IPS-NIHi7 (cell line): Measurements from ENCODE around the gene EDA.
"Not testable (repeated sequence)": the region's sequence is repeated elsewhere in the genome, so short reads cannot be mapped to it uniquely, and the experiment has no call there.

Source experiments
- DNase-seq: peaks from one replicate; pipeline ENCODE4 v3.0.0; 2012; ENCODE audit warnings: mixed read lengths; ENCODE audit errors: extremely low spot score

EDA gene

DNA sequence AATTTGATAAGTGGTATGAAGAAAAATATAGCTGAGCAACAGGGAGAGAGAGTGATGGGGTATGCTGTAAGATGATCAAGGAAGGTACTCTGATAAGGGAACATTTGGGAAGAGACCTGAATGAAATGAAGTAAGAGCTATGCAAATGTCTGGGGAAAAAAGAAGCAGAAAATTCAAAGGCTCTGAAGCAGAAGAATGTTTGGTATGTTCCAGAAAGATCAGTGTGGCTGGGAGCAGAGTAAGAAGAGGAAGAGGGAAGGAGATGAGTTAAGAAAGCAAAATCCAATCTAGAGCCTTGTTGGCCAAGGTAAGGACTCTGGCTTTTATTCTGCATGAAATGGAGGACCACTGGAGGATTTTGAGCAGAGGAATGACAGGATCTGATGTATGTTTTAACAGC is 343.8 kb downstream of the EDA start:
- no peak for DNase-seq

DNA sequence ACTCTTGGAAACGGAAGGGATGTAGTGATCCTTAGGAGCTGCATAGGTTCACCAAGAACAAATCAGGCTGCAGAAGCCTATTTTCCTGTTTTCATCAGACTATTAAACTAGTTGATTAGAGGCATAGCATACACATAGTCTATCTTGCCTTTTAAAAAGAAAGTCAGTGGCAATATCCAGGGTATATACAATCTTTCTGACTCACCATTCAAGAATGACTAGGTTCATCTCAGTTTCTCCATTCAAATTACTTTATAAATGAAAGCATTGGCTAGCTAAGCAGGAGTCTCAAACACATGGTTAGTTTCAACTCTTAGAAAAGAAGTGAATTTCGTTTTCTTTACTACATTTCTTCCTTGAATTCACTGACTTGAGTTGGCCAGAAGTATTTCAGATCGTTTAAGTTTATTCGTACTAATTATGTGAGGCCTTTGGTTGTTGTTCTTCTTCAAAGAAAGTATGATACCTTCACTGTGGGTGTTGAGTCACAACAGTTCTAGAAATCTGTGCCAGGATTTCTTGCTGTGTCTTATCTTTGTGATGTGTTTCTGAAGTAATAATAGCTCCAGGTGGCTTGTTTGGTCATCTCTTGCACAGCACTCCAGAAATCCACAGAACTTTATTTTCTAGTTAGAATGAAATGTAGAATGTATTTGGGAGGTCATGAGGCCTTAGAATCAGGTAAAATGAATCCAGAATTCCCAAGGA is 345.6 kb downstream of the EDA start:
- no peak for DNase-seq

DNA sequence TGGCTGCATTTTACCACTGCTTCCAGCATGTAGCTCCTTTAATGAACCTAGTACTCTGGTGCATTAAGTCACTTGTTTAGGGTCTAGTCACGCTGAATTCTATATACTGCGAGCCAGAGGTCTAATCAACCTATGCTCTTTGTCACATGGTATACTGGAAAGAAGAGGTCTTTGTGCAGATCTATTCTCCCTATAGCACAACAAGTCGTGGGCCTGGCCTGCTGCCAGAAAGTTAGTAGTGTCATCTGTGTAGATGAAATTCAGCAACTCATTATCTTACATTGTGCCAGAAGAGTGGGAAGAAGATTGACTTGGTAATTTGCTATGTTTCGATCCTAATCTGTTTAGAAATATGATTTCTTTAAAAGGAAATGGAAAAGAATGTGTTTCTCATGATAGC is 353.0 kb downstream of the EDA start:
- no peak for DNase-seq

DNA sequence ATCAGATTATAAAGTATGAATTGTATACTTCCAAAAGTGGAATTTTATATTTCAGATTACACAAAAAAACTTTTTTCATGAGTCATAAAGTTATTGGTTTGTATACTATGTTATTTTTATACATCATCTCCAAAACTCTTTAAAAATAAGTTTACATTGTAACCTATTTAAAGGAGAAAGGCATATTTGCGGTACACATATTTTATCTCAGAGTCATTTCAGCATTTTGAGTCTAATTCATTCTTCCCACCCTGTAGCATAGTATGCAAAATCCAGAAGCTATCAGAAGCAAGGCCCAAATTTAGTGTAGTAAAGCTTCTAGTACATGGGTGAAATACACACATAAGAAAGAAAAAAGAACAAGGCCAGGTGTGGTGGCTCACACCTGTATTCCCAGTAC is 353.5 kb downstream of the EDA start:
- DNase-seq = no peak

DNA sequence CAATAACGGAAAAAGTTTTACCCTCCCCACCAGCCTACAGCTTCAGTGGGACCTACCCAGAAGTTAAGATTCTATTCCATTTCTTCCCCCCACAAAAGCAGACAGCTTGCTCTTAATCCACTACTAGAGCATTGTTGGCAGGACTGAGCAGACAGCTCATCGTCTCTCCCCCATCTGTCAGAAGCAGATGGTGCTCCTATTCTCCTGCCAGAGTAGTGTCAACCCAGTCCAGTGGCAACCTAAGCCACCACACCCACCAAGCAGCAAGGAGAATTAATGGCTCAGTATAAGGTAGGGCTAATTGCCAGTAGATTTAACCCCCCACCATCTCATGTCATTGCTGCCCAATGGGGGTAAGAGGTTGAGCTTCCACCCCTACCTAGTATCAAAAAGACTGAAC is 371.8 kb downstream of the EDA start:
- no peak for DNase-seq

DNA sequence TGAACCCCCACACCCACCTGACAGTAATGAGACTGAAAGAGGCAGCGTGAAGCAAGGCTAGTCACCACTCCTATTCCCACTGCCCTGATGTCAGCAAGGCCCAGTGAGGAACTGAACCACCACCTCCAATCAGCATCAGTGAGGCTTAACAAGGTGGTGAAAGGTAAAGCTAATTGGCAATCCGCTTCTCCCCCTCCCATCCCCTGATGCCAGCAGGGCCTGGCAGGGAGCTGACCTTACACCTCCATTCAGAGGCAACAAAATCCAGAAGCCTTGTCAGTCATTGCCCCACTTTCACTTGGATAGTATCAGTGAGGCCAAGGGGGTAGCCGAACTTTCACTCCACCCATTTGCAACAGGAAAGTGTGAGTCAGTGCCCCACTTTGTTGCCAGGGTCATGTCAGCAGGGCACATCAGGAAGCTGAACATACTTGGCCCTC is 373.1 kb downstream of the EDA start:
- no peak for DNase-seq

DNA sequence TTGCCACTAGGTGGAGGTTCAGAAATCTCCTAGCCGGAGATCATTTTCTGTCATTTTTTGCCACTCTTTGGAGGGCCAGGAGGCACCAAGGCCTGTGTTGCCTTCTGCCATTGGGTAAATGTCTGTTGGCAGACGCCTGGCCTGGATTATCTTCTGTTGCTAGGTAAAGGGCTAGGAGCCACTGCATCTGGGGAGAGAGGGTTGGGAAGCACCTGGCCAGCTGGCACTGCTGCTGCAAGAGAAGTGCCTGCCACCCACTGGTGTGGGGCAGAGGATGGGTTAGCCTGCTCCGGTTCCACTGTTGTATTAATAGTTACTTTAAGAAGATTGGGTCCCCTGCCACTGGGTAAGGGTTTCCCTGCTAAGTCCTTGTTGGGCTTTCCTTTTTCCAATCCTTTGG is 375.8 kb downstream of the EDA start:
- no peak for DNase-seq

DNA sequence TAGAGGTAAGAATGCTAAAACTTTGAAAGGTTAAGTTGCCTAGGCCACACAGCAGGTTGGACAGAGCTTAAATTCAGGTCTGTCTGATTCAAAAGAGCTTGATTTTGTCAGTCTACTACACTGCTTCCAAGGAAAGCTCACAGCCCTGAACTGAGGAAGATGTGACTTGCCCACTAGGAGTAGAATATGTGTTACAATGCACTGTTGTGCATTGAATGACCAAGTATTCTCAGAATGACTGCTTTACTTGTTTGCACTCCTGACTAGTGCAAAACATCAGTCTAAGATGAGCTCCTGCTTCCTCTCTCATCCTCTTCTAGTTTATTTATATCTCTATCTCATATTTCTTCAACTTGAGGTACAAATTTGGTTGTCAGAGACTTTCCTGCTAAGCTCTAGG is 377.6 kb downstream of the EDA start:
- DNase-seq = no peak

DNA sequence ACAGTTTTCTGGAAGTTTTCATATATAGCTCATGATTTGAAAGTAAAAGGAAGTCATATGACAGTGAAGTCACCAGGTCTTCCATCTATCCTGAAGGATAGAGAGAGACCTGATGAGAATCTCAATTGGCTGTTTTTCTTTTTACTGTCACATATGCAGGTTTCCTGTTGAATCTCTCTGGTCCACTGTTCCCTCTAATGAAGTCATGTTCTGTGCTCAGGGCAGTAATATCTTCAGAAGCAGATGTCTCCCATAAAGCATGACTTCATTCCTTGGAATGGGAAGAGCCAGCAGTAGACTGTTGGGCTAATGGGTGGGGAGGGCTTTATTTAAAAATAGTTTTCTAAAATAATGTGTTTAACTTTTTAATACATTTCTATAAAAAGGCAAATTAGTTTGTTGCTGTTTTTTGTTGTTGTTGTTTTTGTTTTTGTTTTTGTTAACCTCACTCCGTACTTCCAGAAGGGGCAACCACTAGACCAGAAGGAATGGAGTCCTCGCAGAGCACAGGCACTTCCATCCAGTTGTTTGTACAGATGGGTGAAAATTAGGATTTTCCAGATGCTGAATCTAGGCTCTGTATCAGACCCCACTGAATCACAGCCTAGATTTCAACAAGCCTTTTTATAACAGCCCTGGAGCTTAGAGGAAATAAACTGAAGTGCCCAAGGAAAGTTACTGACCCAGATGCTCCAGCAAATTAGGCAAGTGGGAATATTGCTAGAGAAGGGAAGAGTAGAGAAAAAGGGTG is 379.6 kb downstream of the EDA start:
- DNase-seq = no peak

DNA sequence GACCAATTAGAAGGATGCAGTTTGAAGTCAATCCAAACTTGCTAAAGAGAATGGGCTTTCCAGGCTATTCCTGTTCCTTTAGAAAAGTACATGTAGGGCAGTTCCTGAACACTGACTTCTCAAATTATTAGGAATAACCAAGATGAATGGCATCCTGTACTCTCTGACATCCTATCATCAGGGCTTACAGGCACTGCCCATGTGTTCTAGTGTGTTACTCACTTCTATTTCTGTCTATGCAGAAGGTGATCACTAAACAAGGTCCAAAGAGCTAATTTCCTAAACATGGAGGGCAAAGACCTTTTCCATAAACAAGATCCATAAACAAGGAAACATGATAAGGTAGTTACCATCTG is 380.2 kb downstream of the EDA start:
- no peak for DNase-seq

DNA sequence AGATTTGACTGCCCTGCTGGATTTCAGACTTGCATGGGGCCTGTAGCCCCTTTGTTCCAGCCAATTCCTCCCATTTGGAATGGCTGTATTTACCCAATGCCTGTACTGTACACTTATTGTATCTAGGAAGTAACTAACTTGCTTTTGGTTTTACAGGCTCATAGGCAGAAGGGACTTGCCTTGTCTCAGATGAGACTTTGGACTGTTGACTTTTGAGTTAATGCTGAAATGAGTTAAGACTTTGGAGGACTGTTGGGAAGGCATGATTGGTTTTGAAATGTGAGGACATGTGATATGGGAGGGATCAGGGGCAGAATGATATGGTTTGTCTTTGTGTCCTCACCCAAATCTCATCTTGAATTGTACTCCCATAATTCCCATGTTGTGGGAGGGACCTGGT is 382.4 kb downstream of the EDA start:
- DNase-seq = not testable (repeated sequence)

DNA sequence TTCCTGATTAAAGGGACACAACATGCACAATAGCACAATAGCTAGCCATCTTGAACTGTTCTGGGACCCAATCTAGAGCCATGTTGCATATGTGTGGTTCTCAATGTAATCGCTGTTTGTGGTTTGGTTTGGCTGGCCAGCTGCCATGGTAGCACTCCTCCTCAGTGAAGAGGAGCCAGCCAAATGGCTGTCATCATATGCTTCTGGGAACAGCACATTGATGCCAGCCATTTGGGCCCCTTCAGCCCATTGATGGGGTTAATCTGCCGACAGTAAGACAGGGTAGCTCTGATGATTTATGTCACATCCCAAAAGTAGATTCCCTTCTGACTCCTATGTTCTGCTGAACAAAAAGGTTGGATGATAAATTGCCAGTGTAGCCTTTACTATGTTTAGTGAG is 385.4 kb downstream of the EDA start:
- no peak for DNase-seq

DNA sequence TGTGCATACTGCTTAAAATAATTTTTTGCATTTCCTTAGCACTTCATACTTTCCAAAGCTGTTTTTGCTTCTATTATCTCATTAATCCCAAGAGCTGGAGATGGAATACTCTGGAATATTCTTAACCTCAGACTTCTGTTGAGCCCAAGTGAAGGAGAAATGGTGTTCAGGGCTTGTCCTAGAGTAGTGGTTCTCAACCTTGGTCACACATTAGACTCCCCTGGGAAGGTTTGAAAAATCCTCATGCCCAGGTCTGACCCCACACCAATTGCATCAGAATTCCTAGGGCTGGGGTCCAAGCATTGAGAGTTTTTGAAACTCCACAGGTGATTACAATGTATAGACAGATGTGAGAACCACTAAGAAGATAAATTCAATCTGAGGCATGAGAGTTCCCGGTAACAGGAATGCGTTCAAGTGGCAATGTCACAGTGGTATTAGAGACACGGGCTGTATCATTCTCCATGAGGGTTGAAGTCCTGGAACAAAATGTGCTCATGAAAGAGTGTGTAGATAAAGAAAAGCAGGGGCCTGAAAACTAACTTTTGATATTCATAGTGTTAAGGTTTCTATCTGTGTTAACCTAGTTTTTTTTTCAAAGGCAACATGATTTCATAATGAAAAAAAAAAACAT is 385.9 kb downstream of the EDA start:
- no peak for DNase-seq

DNA sequence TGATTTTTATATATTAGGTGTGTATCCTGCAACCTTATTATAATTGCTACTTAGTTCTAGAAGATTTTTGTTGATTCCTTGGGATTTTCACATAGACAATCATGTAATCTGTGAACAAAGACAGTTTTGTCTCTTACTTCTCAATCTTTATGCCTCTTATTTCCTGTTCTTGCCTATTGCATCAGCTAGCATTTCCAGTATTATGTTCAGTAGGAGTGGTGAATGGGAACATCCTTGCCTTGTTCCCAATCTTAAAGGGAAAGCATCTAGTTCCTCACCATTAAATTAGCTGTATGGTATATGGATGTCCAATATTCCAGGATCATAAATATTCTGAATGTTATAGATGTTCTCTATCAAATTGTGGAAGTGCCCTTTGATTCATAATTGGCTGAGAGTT is 392.0 kb downstream of the EDA start:
- DNase-seq = no peak

DNA sequence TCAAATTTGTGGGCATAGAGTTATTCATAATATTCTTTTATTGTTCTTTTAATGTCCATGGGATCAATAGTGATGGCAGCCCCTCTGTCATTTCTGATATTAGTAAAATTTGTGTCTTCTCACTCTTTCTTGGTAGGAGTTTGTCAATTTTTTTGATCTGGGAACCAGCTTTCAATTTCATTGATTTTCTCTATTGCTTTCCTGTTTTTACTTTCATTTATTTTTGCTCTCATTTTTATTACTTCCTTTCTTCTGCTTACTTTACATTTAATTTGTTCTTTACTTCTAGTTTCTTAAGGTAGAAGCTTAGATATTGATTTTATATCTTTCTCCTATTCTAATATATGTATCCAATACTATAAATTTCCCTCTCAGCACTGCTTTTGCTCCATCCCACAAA is 393.1 kb downstream of the EDA start:
- no peak for DNase-seq

DNA sequence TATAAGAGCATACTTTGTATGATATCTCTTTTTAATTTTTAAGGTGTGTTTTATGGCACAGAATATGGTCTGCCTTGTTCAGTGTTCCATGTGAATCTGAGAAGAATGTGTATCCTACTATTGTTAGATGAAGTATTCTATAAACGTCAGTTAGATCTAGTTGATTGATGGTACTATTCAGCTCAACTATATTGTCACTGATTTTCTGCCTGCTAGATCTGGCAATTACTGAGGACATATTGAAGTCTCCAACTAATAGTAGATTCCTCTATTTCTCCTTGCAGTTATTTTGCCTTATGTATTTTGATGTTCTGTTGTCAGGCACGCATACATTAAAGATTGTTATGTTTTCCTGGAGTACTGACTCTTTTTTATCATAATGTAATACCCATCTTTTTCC is 394.1 kb downstream of the EDA start:
- DNase-seq = no peak

DNA sequence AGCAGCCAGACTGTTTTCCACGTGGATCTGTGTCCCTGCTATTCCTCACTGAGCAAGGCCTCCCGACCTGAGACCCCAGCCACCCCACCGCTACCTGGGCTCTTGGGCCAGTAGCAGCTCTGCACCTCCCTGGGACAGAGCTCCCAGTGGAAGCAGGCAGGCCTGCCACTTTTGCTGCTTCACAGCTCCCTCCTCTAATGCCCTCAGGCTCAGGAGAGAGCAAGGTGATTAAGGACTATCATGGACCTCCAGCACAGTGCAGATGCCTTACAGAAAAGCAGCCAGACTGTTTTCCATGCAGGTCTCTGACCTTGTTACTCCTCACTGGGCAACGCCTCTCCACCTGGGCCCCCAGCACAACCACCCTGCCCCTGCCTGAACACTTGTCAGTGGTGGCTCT is 396.8 kb downstream of the EDA start:
- no peak for DNase-seq

DNA sequence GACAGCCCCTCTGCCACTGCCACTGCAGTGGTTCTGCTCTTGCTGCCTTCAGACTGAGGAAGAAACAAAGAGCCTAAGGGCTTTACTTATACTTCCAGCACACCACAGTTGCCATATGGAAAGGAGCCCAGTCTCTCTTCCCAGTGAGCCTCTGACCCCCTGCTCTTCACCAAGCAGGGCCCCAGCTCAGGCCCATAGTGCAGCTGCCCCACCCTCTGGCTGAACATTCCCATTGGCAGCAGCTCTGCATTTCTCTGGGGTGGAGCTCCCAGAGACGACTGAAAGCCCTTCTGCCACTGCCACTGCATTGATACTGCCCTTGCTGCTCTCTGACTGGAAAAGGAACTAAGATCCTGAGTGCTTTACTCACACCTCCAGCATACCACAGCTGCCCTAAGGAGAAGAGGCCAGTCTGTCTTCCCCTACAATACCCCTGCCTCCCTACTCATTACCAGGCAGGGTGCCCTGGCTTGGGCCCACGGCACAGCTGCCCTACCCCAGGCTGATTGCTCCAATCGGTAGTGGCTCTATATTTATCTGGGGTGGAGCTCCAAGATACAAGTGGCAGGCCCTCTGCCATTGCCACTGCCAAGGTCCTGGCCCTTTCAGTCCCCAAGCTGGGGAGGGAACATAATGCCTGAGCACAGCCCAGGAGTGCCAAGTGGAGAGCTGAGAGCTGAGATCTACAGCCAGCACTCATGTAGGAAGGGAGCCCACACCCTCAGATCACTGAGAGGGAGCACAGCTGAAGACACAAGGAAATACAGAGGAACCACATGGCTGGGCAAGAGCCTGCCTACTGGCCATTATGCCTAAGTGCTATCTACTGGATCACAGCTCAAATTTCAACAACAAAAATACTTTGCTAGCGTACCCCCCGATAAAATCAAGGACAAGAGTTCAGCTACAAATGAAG is 397.8 kb downstream of the EDA start:
- DNase-seq = no peak

DNA sequence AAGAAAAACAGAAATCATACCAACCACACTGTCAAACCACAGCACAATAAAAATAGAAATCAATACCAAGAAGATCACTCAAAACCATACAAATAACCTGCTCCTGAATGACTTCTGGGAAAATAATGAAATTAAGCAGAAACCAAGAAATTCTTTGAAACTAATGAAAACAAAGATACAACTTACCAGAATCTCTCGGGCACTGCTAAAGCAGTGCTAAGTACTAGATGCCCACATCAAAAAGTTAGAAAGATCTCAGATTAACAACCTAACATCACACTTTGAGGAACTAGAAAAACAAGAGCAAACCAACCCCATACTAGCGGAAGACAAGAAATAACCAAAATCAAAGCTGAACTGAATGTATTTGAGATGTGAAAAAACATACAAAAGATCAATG is 400.6 kb downstream of the EDA start:
- DNase-seq = no peak

DNA sequence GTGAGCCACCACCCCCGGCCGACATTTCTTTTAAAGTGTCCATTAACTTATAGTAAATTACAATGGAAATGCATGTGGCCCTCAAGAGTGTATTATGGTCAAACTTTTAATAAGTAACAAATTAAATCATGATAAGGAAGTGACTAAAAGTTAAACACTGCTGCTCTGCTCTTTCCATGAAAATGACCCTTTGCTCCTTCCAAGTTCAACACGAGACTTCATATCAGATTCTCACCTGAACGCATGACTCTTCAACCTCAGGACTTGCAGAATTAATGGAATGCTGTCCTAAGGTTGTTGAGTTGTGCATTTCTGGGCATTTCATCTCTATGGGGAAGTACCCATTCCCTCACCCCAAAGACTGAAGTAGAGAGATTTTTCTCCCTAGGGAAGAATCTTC is 406.7 kb downstream of the EDA start:
- no peak for DNase-seq

DNA sequence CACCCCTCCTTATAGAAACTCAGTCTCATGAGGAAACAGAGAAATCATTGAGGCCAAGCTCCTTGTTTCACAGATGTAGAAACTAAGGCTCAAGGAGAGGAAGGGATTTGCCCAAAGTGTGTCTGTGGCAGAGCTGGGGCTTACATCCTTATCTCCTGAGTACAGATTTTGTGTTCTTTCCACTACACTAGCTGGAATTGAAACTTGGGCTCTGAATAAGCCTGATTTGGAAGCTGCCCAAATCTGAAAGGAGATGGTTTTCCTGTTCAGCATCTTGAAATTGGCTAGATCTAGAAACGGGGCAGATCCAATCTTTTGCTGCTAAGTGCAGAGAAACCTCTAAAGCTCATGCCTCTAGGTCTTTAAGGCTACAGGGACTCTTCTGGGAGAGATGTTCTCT is 409.6 kb downstream of the EDA start:
- DNase-seq = no peak
